GM18505 (cell line): ENCODE data around the gene DPM3.

Experiments used
- ATAC-seq: cut with Tn5 transposase; IDR thresholded peaks from one replicate; pipeline ENCODE4 v1.9.1; 2021; ENCODE audit not compliant: unreplicated experiment
- POLR2A ChIP-seq: IDR thresholded peaks from 4 replicates; pipeline ENCODE4 v1.6.1; 2011; ENCODE audit warnings: borderline replicate concordance; ENCODE audit not compliant: insufficient read depth, insufficient read length; ENCODE audit errors: extremely low read depth

The DPM3 gene

GRCh38 chr1:155179112-155180031 lies 39.0 kb upstream of the DPM3 start:
- no peak for TF ChIP-seq POLR2A
- ATAC-seq: no peak

DNA sequence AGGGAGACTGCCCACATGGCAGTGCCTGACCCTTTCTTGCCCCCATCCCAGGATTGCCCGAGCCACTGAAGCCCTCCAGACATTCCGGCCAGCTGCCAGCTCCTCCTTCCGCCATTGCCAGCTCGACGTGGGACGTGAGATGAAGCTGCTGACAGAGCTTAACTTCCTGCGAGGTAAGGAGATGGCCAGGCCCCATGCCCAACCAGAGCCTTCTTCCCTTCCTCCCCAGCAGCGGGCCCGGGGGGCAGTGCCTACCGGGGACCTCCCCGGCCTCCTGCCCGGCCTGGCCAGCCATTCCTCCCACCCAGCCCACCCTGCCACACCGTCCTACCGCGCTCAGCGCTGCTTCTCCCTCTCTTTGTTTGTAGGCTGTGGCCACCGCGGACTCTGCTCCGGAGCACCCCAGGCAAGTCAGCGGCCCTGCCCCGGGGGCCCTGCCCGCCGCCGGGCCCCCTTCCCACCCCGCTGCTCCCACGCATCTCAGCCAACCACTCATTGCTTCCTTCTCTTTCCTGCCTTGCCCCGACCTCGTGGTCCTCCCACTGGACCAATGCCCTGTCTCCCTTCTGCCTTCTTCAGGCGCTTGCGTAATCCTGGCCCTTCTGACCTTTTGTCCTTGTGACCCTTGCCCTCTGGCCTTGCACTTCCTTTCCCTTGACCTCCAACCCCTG lies 38.2 kb upstream of the DPM3 start:
- TF ChIP-seq POLR2A: no peak
- ATAC-seq: no peak

GRCh38 chr1:155177918-155178281 lies 37.6 kb upstream of the DPM3 start:
- TF ChIP-seq POLR2A: no peak
- no peak for ATAC-seq

DNA sequence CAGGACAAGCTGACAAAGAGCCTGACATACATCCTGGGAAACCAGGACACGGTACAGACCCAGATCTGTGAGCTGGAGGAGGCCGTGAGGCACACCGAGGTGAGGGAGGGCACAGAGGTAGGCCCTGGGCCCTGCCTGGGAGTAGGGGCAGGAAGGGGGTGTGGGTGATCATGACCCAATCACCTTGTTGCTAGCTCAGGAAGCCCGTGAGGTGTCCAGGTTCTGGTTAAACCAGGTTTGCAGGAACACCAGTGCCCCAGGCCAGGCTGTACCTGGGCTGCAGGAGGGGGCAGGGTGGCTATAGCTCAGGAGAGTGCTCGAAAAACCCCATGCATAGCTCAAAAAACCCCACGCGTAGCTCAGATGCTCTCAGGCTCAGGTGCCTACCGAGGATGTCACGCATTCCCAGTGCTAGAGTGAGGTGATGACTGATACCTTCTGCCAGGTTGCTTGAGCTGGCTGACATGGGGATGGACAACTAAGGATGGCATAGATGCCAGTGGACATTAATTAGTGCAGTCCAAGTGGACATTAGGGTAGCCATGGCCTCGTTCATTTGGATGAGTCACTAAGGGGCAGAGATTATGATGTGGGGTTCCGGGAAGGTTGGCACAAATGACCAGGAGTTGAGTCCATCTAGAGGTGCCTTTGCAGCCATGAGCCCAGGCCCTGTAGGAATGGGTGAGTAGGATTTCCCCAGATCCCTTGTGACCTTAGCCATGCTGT lies 37.0 kb upstream of the DPM3 start:
- no peak for TF ChIP-seq POLR2A
- no peak for ATAC-seq

- no peak for ATAC-seq
- no peak for TF ChIP-seq POLR2A
Observed at GRCh38 chr1:155176544-155177071, 36.3 kb upstream of the DPM3 start.

DNA sequence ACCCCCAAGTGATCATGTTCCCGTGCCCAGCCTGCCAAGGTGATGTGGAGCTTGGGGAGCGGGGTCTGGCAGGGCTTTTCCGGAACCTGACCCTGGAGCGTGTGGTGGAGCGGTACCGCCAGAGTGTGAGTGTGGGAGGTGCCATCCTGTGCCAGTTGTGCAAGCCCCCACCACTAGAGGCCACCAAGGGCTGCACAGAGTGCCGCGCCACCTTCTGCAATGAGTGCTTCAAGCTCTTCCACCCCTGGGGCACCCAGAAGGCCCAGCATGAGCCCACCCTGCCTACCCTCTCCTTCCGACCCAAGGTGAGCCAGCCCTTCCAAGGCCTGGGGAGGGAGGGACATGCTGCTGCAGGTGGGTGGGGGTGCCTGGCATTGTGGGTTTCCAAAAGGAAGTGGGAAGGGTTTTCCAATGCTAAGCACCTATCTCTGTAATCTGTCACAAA lies 35.6 kb upstream of the DPM3 start:
- ATAC-seq: no peak
- no peak for TF ChIP-seq POLR2A

GRCh38 chr1:155175281-155175926 lies 35.1 kb upstream of the DPM3 start:
- no peak for ATAC-seq
- TF ChIP-seq POLR2A: no peak

DNA sequence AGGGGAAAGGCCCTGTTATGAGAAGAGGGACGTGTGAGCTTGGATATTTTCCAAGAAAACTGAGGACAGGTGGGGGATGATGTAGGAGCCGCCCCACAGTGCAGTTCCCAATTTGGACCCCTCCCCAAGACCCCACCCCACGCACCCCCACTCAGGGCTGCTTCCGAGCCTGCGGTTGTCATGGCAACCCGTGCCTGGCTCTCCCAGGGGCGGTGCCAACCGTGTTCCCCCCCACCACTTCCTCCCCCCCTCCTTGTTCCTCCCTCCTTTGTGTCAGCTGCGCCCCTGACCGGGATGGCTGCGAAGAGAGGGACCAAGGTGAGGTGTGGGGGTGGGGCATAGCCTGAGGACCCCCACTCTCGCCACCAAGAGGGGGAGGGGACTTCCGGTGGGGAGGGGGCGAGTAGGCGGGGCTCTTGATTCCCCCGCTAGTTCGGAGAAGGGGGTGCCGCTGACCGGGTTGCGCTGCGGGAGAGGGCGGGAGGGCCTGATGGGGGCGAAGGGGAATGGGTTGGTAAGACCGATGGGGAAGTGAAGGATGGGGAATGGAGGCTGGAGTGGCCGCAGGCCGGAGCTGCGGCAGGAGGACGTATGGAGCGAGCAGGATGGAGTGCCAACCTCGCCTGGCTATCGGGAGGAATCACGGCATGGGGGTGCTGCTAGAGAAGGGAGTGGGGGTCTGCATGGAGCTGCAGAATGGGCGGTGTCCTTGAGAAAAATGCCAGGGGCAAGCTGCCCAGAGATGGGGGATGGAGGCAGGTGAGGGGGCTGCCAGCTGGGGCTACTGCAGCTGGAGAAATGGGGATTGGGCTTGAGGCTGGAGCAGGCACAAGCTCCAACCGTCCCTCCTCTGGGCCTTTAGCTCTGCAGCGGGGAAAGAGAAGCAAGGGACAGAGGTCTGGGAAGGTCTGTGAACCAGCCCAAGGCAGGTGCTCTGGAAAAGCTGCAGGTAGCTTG lies 34.3 kb upstream of the DPM3 start:
- no peak for ATAC-seq
- TF ChIP-seq POLR2A: no peak

GRCh38 chr1:155173478-155174323 lies 33.4 kb upstream of the DPM3 start, which contains the start of gene TRIM46:
Gene TRIM46 (plus strand): TSS chr1:155173849. CDS start chr1:155173967, 118 bp downstream.
- TF ChIP-seq POLR2A: no peak

GRCh38 chr1:155172732-155173477 lies 32.6 kb upstream of the DPM3 start, which contains the start of gene KRTCAP2:
Gene KRTCAP2 (minus strand): TSS chr1:155173304. CDS start chr1:155173224, 80 bp downstream.
- ATAC-seq: peak; percentile 74
- TF ChIP-seq POLR2A: peak; percentile 97

More at GRCh38 chr1:155173478-155174323, 33.4 kb upstream of the DPM3 start, which contains the start of gene TRIM46:
- no peak for ATAC-seq
